HepG2 (cell line): ENCODE data around the gene FKBP1B. TPM values are rescaled to one million over a fixed set of nuclear protein-coding genes. Genes with fewer than 3 reads are reported as not detected.

Source experiments
- HMGXB4 ChIP-seq, 2 experiments: sonication (generic) in 1 of 2; formaldehyde crosslinking in 1 of 2; IDR thresholded peaks; 2 replicates each; pipeline versions ENCODE4 v1.4.0 to v1.6.1; 2018 to 2020; ENCODE audit warnings: missing genetic modification reagents in 2 of 2, borderline replicate concordance in 1 of 2, low read depth in 1 of 2, mild to moderate bottlenecking in 1 of 2, missing biosample characterization in 1 of 2
- KAT8 ChIP-seq: IDR thresholded peaks from 2 replicates; pipeline ENCODE4 v1.6.1; 2016; ENCODE audit warnings: missing genetic modification reagents, missing compliant biosample characterization
- PATZ1 ChIP-seq: sonication (generic); formaldehyde crosslinking; IDR thresholded peaks from 2 replicates; pipeline ENCODE4 v1.4.0; 2020; ENCODE audit warnings: missing genetic modification reagents
- PCBP1 ChIP-seq: fragments of 200-400 bp; formaldehyde crosslinking; IDR thresholded peaks from 2 replicates; pipeline ENCODE4 v1.6.1; 2017; ENCODE audit warnings: mild to moderate bottlenecking, low read depth, low read length, borderline replicate concordance
- SMC3 ChIP-seq: IDR thresholded peaks from 2 replicates; pipeline ENCODE4 v1.6.1; 2011; ENCODE audit warnings: low read length, improper control_type of control experiment
- STAG1 ChIP-seq: sonication (generic); formaldehyde crosslinking; IDR thresholded peaks from 2 replicates; pipeline ENCODE4 v1.4.0; 2020; ENCODE audit warnings: missing genetic modification reagents
- XRCC5 ChIP-seq: fragments of 200-400 bp; formaldehyde crosslinking; optimal IDR thresholded peaks from 2 replicates; pipeline ENCODE3; 2017; ENCODE audit warnings: mild to moderate bottlenecking, low read length
- ZNF362 ChIP-seq: sonication (generic); formaldehyde crosslinking; IDR thresholded peaks from 2 replicates; pipeline ENCODE4 v1.4.0; 2020; ENCODE audit warnings: missing genetic modification reagents, mild to moderate bottlenecking, borderline replicate concordance
- ZNF605 ChIP-seq: sonication (generic); formaldehyde crosslinking; IDR thresholded peaks from 2 replicates; pipeline ENCODE4 v1.8.0; 2022; ENCODE audit warnings: mild to moderate bottlenecking, missing genetic modification reagents
- ZNF619 ChIP-seq: sonication (generic); formaldehyde crosslinking; IDR thresholded peaks from 2 replicates; pipeline ENCODE4 v1.4.0; 2020; ENCODE audit warnings: mild to moderate bottlenecking, missing genetic modification reagents
- ZNF691 ChIP-seq: sonication (generic); formaldehyde crosslinking; IDR thresholded peaks from 2 replicates; pipeline ENCODE4 v1.4.0; 2020; ENCODE audit warnings: missing genetic modification reagents, low read depth, mild to moderate bottlenecking, borderline replicate concordance
- ZNF891 ChIP-seq: sonication (generic); formaldehyde crosslinking; IDR thresholded peaks from 2 replicates; pipeline ENCODE4 v1.5.0; 2020; ENCODE audit warnings: mild to moderate bottlenecking, missing genetic modification reagents
- ZSCAN21 ChIP-seq: sonication (generic); formaldehyde crosslinking; IDR thresholded peaks from 2 replicates; pipeline ENCODE4 v1.8.0; 2022; ENCODE audit warnings: mild to moderate bottlenecking, missing genetic modification reagents, moderate library complexity, borderline replicate concordance
- polyA plus RNA-seq, 8 experiments: library from polyadenylated mRNA; depleted of rRNA in 3 of 8; stranded (reverse) in 7 of 8; unstranded in 1 of 8; fragments of >200 nt; fragmentation: Illumina TruSeq in 4 of 8; extraction: Trizol in 4 of 8; gene quantifications; 2 replicates each; pipeline versions ENCODE4 v1.2.1 to v1.2.3, GENCODE V29; 2011 to 2016; ENCODE audit warnings: low read depth in 4 of 8, missing spikeins in 1 of 8, mixed read lengths in 1 of 8; ENCODE audit not compliant: insufficient read depth in 1 of 8
- total RNA-seq, 5 experiments: library from RNA; depleted of rRNA; stranded (reverse); fragments of >200 nt; fragmentation: Illumina TruSeq; extraction: Trizol; gene quantifications; 2 replicates each; pipeline ENCODE4 v1.2.3, GENCODE V29; 2016; ENCODE audit warnings: low read depth in 1 of 5
- TF ChIP-seq, protein P1 (sequence below): sonication (generic); formaldehyde crosslinking; IDR thresholded peaks from 2 replicates; pipeline ENCODE4 v1.4.0; 2020; ENCODE audit warnings: missing genetic modification reagents
- TF ChIP-seq, protein P2 (sequence below): IDR thresholded peaks from 2 replicates; pipeline ENCODE4 v1.6.1; 2016; ENCODE audit warnings: mild to moderate bottlenecking, missing biosample characterization, missing genetic modification reagents
- TF ChIP-seq, protein P3 (sequence below): sonication (generic); formaldehyde crosslinking; IDR thresholded peaks from 2 replicates; pipeline ENCODE4; 2020; ENCODE audit warnings: missing genetic modification reagents, mild to moderate bottlenecking, borderline replicate concordance

The FKBP1B gene
- total and polyA plus RNA-seq, 2 of the 13 experiments (the other 11 are each of a cell fraction or from before 2014, with no cell fraction given): 35.2 to 96.3 TPM

DNA sequence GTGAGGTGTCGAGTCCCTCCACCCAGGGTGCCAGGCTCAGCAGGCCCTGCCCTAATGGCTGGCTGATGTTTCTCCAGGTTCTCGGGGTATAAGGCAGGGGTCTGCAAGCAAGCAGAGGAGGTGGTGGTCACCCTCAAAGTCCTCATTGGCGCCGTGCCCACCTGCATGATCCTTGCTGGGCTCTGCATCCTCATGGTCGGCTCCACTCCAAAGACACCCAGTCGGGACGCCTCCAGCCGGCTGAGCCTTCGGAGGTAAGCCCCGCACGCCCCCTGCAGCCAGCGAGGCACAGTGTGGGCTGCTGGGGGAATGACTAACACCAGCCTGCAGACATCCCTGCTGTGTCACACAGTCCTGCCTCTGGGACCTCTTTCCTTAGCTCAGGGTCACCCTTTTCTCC is 25.5 kb upstream of the FKBP1B start (continued):
- TF ChIP-seq PATZ1 (peak; percentile 34; the same call in 1 of the 2 replicates), ZNF362 (CRISPR knock-in tag) (no peak), ZNF619 (CRISPR knock-in tag) (no peak), PCBP1 (0 out of 2 replicates have a peak, but pooled peaks have one; percentile 45), STAG1 (CRISPR knock-in tag) (peak; percentile 74), HMGXB4 (CRISPR knock-in tag; IDR thresholded peaks at IDR 0.05; ENCODE audit: borderline replicate concordance in 1 of 2, low read depth in 1 of 2) (peak; percentile 37 to 55; a peak in 1 of 4 replicates), XRCC5 (peak; percentile 89), ZNF605 (peak; percentile 49), KAT8 (CRISPR knock-in tag) (no peak), ZNF891 (CRISPR knock-in tag) (no peak), SMC3 (peak; percentile 54; the same call in 1 of the 2 replicates), ZSCAN21 (CRISPR knock-in tag) (peak; percentile 43; the same call in 1 of the 2 replicates), ZNF691 (no peak)
- TF ChIP-seq, protein P1, sequence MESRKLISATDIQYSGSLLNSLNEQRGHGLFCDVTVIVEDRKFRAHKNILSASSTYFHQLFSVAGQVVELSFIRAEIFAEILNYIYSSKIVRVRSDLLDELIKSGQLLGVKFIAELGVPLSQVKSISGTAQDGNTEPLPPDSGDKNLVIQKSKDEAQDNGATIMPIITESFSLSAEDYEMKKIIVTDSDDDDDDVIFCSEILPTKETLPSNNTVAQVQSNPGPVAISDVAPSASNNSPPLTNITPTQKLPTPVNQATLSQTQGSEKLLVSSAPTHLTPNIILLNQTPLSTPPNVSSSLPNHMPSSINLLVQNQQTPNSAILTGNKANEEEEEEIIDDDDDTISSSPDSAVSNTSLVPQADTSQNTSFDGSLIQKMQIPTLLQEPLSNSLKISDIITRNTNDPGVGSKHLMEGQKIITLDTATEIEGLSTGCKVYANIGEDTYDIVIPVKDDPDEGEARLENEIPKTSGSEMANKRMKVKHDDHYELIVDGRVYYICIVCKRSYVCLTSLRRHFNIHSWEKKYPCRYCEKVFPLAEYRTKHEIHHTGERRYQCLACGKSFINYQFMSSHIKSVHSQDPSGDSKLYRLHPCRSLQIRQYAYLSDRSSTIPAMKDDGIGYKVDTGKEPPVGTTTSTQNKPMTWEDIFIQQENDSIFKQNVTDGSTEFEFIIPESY (CRISPR knock-in tag): 0 out of 2 replicates have a peak, but pooled peaks have one; percentile 41
- TF ChIP-seq, protein P2, sequence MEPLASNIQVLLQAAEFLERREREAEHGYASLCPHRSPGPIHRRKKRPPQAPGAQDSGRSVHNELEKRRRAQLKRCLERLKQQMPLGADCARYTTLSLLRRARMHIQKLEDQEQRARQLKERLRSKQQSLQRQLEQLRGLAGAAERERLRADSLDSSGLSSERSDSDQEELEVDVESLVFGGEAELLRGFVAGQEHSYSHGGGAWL: no peak
- TF ChIP-seq, protein P3, sequence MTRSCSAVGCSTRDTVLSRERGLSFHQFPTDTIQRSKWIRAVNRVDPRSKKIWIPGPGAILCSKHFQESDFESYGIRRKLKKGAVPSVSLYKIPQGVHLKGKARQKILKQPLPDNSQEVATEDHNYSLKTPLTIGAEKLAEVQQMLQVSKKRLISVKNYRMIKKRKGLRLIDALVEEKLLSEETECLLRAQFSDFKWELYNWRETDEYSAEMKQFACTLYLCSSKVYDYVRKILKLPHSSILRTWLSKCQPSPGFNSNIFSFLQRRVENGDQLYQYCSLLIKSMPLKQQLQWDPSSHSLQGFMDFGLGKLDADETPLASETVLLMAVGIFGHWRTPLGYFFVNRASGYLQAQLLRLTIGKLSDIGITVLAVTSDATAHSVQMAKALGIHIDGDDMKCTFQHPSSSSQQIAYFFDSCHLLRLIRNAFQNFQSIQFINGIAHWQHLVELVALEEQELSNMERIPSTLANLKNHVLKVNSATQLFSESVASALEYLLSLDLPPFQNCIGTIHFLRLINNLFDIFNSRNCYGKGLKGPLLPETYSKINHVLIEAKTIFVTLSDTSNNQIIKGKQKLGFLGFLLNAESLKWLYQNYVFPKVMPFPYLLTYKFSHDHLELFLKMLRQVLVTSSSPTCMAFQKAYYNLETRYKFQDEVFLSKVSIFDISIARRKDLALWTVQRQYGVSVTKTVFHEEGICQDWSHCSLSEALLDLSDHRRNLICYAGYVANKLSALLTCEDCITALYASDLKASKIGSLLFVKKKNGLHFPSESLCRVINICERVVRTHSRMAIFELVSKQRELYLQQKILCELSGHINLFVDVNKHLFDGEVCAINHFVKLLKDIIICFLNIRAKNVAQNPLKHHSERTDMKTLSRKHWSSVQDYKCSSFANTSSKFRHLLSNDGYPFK (CRISPR knock-in tag): peak; percentile 63; the same call in 1 of the 2 replicates
